Endothelial cell (in vitro differentiated cells): ENCODE data around the gene FAM222A. TPM values are rescaled to one million over a fixed set of nuclear protein-coding genes. Genes with fewer than 3 reads are reported as not detected.

Source experiments
- DNase-seq: peaks from one replicate; pipeline ENCODE4 v3.0.0; 2021; ENCODE audit warnings: low spot score
- H3K27ac Mint-ChIP-seq: one replicate; pipeline ENCODE4 v1.8.0; 2021; ENCODE audit warnings: mixed read lengths, inconsistent platforms; ENCODE audit not compliant: unreplicated experiment
- H3K27me3 Mint-ChIP-seq: one replicate; pipeline ENCODE4 v1.8.0; 2021; ENCODE audit warnings: mild to moderate bottlenecking, moderate library complexity, mixed read lengths, inconsistent platforms; ENCODE audit not compliant: unreplicated experiment
- H3K36me3 Mint-ChIP-seq: one replicate; pipeline ENCODE4 v1.8.0; 2021; ENCODE audit warnings: mild to moderate bottlenecking, low read depth, mixed read lengths, inconsistent platforms; ENCODE audit not compliant: unreplicated experiment
- H3K4me1 Mint-ChIP-seq: one replicate; pipeline ENCODE4 v1.8.0; 2021; ENCODE audit warnings: mild to moderate bottlenecking, mixed read lengths, inconsistent platforms; ENCODE audit not compliant: unreplicated experiment
- H3K4me3 Mint-ChIP-seq: one replicate; pipeline ENCODE4 v1.8.0; 2021; ENCODE audit warnings: mild to moderate bottlenecking, mixed read lengths, inconsistent platforms; ENCODE audit not compliant: unreplicated experiment
- H3K9me3 Mint-ChIP-seq: one replicate; pipeline ENCODE4 v1.8.0; 2021; ENCODE audit warnings: mixed read lengths, inconsistent platforms; ENCODE audit not compliant: unreplicated experiment
- total RNA-seq: library from RNA; stranded (reverse); fragmentation: NEBNext Ultra II Directional; extraction: Animal tissue kit (Norgen Biotek cat#: 25700); gene quantifications from one replicate; pipeline ENCODE4 v1.2.1, GENCODE V29; 2021; ENCODE audit not compliant: unreplicated experiment
- TF ChIP-seq, protein P1 (sequence below): fragments of 200-600 bp; sonication (generic); IDR thresholded peaks from one replicate; pipeline ENCODE4 v1.5.0; 2021; ENCODE audit warnings: antibody characterized with exemption; ENCODE audit not compliant: unreplicated experiment

The FAM222A gene
- total RNA-seq, 1 donor from 2014 or later = 14.2 TPM

DNA sequence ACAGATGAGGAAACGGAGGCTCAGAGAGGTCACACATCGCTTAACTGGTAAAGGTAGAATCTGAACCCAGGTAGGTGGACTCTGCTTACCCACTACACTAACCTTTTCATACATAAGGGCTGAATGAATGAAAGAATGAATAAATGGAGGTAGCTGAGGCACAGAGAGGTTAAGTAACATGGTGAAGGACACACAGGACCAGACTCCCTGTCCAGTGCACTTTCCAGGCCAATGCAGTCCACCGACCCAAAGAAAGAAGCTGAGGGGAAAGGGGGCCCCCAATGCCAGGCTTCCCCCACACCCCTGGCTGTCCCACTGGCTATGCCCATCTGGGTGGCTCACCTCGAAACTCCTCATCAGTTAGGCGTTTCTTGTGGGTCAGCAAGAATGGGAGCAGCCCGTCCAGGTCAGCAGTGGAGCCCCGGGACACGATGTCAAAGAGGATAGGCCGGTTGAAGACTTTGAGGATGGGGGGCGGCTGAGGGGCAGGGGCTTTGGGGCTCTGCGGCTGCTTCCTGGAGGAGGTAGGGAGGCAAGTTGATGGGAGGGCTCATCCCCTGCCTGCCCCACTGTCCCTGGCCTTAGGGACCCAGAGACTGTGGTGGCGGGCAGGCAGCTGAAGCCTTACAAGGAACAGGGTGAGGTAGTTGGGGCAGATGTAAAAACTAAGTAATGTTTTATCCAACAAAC lies 94.5 kb downstream of the FAM222A start:
- DNase-seq = no peak
- H3K4me3 Mint-ChIP-seq = no peak overlapping the region

DNA sequence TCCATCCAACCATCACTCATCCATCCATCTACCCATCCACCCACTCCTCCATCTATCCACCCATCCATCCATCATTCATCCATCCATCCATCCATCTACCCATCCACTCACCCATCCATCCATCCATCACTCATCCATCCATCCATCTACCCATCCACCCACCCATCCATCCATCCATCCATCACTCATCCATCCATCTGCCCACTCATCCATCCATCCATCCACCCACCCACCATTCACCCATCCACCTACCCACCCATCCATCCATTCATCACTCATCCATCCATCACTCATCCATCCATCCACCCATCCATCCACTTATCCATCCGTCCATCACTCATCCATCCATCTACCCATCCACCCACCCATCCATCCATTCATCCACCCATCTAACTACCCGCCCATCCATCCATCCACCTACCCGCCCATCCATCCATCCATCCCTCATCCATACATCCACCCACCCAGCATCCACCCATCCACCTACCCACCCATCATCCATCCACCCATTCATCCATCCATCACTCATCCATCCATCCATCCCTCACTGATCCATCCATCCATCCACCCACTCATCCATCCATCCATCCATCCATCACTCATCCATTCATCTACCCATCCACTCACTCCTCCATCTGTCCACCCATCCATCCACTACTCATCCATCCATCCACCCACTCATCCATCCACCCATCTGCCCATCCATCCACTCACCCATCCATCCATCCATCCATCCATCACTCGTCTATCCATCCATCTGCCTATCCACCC lies 95.4 kb downstream of the FAM222A start:
- H3K4me1 Mint-ChIP-seq = no peaks in the 10 kb centered on the region
- H3K36me3 Mint-ChIP-seq = no peaks in the 10 kb centered on the region
- H3K27ac Mint-ChIP-seq = no peak overlapping the region
- peaks cover 2% of the 10 kb centered on the region for H3K27me3 Mint-ChIP-seq
- no peaks in the 10 kb centered on the region for H3K9me3 Mint-ChIP-seq
- TF ChIP-seq, protein P1, sequence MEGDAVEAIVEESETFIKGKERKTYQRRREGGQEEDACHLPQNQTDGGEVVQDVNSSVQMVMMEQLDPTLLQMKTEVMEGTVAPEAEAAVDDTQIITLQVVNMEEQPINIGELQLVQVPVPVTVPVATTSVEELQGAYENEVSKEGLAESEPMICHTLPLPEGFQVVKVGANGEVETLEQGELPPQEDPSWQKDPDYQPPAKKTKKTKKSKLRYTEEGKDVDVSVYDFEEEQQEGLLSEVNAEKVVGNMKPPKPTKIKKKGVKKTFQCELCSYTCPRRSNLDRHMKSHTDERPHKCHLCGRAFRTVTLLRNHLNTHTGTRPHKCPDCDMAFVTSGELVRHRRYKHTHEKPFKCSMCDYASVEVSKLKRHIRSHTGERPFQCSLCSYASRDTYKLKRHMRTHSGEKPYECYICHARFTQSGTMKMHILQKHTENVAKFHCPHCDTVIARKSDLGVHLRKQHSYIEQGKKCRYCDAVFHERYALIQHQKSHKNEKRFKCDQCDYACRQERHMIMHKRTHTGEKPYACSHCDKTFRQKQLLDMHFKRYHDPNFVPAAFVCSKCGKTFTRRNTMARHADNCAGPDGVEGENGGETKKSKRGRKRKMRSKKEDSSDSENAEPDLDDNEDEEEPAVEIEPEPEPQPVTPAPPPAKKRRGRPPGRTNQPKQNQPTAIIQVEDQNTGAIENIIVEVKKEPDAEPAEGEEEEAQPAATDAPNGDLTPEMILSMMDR = no peak
- DNase-seq = no peak
- no peak overlapping the region for H3K4me3 Mint-ChIP-seq

More for the DNA sequence above, 94.5 kb downstream of the FAM222A start:
- no peaks in the 10 kb centered on the region for H3K9me3 Mint-ChIP-seq
- peaks cover 2% of the 10 kb centered on the region for H3K27me3 Mint-ChIP-seq
- no peaks in the 10 kb centered on the region for H3K4me1 Mint-ChIP-seq
- H3K36me3 Mint-ChIP-seq = no peaks in the 10 kb centered on the region
- TF ChIP-seq, protein P1 = no peak
- no peak overlapping the region for H3K27ac Mint-ChIP-seq

DNA sequence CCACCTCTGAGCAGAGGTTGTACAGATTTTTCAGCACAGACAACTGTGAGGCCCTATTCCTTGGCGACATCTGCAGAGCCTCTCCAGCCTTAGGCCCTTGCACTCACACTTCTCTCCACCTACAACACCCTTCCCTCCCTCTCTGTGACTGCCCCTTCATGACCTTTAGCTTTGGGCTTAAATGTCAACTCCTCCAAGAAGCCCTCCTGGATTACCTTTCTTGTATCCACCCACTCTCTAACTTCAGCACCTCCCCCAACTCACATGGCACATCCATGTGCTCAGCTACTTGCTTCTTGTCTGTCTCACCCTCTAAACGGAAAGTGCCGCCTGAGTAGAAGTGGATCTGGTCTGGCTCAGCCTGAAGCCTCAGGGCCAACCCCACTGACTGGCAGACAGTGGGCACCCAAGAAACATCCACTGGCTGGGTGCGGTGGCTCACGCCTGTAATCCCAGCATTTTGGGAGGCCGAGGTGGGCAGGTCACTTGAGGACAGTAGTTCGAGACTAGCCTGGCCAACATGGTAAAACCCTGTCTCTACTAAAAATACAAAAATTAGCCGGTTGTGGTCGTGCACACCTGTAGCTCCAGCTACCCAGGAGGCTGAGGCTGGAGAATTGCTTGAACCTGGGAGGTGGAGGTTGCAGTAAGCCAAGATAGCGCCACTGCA lies 97.5 kb downstream of the FAM222A start:
- Mint-ChIP-seq H3K4me3 (no peak overlapping the region), H3K4me1 (no peaks in the 10 kb centered on the region), H3K36me3 (no peaks in the 10 kb centered on the region), H3K27me3 (peaks cover 2% of the 10 kb centered on the region), H3K9me3 (no peaks in the 10 kb centered on the region), H3K27ac (no peak overlapping the region)
- TF ChIP-seq, protein P1 = no peak
- DNase-seq = no peak

DNA sequence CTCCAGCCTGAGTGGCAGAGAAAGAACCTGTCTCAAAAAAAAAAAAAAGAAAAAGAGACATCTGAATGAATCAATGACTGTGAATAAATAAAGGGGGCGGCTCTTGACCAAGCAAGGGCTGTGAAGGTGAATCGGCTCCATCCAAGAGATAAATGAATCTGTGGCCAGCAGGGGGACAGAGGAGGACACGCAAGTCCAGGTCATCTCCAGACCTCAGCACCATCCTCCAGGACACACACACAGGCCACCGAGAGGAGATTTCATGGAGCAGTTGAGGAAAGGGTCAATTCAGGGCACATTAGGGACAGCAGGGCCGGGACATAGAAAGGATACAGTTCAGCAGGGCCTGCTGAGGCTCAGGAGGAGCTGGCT lies 98.0 kb downstream of the FAM222A start:
- no peak for DNase-seq
- no peaks in the 10 kb centered on the region for H3K4me1 Mint-ChIP-seq
- H3K27me3 Mint-ChIP-seq = peaks cover 2% of the 10 kb centered on the region
- H3K9me3 Mint-ChIP-seq = no peaks in the 10 kb centered on the region
- H3K27ac Mint-ChIP-seq = no peak overlapping the region
- H3K36me3 Mint-ChIP-seq = no peaks in the 10 kb centered on the region
- TF ChIP-seq, protein P1 = peak; percentile 14
- no peak overlapping the region for H3K4me3 Mint-ChIP-seq
